ENCODE measurements around the gene INCENP.

DNA sequence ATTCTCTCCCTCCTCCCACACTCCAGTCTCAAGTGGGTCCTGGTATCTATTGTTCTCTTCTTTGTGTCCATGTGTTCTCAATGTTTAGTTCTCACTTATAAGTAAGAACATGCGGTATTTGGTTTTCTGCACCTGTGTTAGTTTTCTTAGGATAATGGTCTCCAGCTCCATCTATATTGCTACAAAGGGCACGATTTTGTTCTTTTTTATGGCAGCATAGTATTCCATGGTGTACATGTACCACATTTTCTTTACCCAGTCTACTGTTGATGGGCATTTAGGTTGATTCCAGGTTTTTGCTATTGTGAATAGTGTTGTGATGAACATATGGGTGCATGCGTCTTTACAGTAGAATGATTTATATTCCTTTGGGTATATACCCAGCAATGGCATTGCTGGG lies 4.2 kb upstream of the INCENP start:
- TF ChIP-seq, protein P1, sequence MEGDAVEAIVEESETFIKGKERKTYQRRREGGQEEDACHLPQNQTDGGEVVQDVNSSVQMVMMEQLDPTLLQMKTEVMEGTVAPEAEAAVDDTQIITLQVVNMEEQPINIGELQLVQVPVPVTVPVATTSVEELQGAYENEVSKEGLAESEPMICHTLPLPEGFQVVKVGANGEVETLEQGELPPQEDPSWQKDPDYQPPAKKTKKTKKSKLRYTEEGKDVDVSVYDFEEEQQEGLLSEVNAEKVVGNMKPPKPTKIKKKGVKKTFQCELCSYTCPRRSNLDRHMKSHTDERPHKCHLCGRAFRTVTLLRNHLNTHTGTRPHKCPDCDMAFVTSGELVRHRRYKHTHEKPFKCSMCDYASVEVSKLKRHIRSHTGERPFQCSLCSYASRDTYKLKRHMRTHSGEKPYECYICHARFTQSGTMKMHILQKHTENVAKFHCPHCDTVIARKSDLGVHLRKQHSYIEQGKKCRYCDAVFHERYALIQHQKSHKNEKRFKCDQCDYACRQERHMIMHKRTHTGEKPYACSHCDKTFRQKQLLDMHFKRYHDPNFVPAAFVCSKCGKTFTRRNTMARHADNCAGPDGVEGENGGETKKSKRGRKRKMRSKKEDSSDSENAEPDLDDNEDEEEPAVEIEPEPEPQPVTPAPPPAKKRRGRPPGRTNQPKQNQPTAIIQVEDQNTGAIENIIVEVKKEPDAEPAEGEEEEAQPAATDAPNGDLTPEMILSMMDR (IDR thresholded peaks at IDR 0.05) = no peak
- TF ChIP-seq POLR2A (IDR thresholded peaks at IDR 0.05) = no peak
